H1 (cell line): ENCODE measurements around the gene TAPT1. TPM values are rescaled to one million over a fixed set of nuclear protein-coding genes. Genes with fewer than 3 reads are reported as not detected.
A peak's percentile ranks its signal among the peaks of the same experiment; 100 is the strongest.

Source experiments
- CTCF ChIA-PET: fragments of 300-600 bp; sonication (Branson Sonifier 250); formaldehyde crosslinking; loops from one replicate; lab custom pipeline; 2021; ENCODE audit not compliant: partially characterized antibody; lab: Charles Lee
- POLR2A ChIA-PET: fragments of 300-600 bp; sonication (Branson Sonifier 250); formaldehyde crosslinking; loops from one replicate; lab custom pipeline; 2021; ENCODE audit warnings: inconsistent platforms; ENCODE audit not compliant: partially characterized antibody; lab: Charles Lee
- DNase-seq, 2 experiments: peaks; one replicate each; pipeline versions ENCODE4 v3.0.0 to v3.0.0-alpha.2; 2010 to 2022; ENCODE audit warnings: low spot score in 2 of 2, low read depth in 1 of 2, mixed read lengths in 1 of 2
- FAIRE-seq: peaks from 2 replicates; lab custom pipeline; 2011; peaks lifted over from hg19 to GRCh38; lab: Jason Lieb, UNC
- H2AFZ ChIP-seq: 2 replicates; pipeline ENCODE4 v1.8.1; 2012; ENCODE audit warnings: low read length, inconsistent platforms
- H2AK5ac ChIP-seq: 2 replicates; pipeline ENCODE4 v1.6.1; 2013; ENCODE audit warnings: low read depth, low read length
- H2BK120ac ChIP-seq: replicated peaks from 2 replicates; pipeline ENCODE3; 2013; ENCODE audit warnings: low read depth, low read length, inconsistent platforms
- H2BK12ac ChIP-seq: 2 replicates; pipeline ENCODE4 v1.6.1; 2013; ENCODE audit warnings: low read depth, low read length
- H2BK15ac ChIP-seq: 2 replicates; pipeline ENCODE4 v1.6.1; 2013; ENCODE audit warnings: low read length
- H2BK20ac ChIP-seq: 2 replicates; pipeline ENCODE4 v1.6.1; 2013; ENCODE audit warnings: low read length
- H2BK5ac ChIP-seq: 2 replicates; pipeline ENCODE4 v1.6.1; 2013; ENCODE audit warnings: low read depth, low read length
- H3K14ac ChIP-seq: 2 replicates; pipeline ENCODE4 v1.6.1; 2013; ENCODE audit warnings: inconsistent platforms; ENCODE audit not compliant: insufficient read length
- H3K18ac ChIP-seq: 2 replicates; pipeline ENCODE4 v1.6.1; 2013; ENCODE audit warnings: low read length; ENCODE audit errors: extremely low read depth
- H3K23ac ChIP-seq: 2 replicates; pipeline ENCODE4 v1.6.1; 2013; ENCODE audit warnings: inconsistent platforms; ENCODE audit not compliant: insufficient read length
- H3K23me2 ChIP-seq: 2 replicates; pipeline ENCODE4 v1.6.1; 2013; ENCODE audit warnings: low read depth, low read length
- H3K27ac ChIP-seq: 2 replicates; pipeline ENCODE4 v1.6.1; 2011; ENCODE audit warnings: low read depth, low read length, inconsistent platforms
- H3K27me3 ChIP-seq, 4 experiments: replicated peaks in 1 of 4; 1 replicate in 1 of 4; 2 replicates in 3 of 4; pipeline versions ENCODE4 v1.6.1 to v1.8.1; 2011 to 2013; ENCODE audit warnings: low read length in 3 of 4, mild to moderate bottlenecking in 3 of 4, inconsistent platforms in 2 of 4, mixed read lengths in 2 of 4, moderate library complexity in 1 of 4; ENCODE audit not compliant: control insufficient read depth in 3 of 4, insufficient read depth in 3 of 4; ENCODE audit errors: extremely low read depth in 1 of 4
- H3K36me3 ChIP-seq, 4 experiments: 2 replicates each; pipeline versions ENCODE4 v1.6.1 to v1.8.1; 2011 to 2013; ENCODE audit warnings: mild to moderate bottlenecking in 4 of 4, low read length in 3 of 4, moderate library complexity in 2 of 4, control low read depth in 1 of 4, inconsistent platforms in 1 of 4; ENCODE audit not compliant: insufficient read depth in 4 of 4, control insufficient read depth in 2 of 4
- H3K4ac ChIP-seq: replicated peaks from 2 replicates; pipeline ENCODE3; 2013; ENCODE audit warnings: low read length, low read depth, mixed read lengths, inconsistent platforms; ENCODE audit not compliant: insufficient read length
- H3K4me1 ChIP-seq, 4 experiments: replicated peaks in 1 of 4; 1 replicate in 1 of 4; 2 replicates in 3 of 4; pipeline versions ENCODE4 v1.6.1 to v1.8.1; 2011 to 2013; ENCODE audit warnings: low read length in 3 of 4, inconsistent platforms in 2 of 4, mixed read lengths in 1 of 4; ENCODE audit not compliant: insufficient read depth in 4 of 4, control insufficient read depth in 3 of 4
- H3K4me2 ChIP-seq, 2 experiments: 2 replicates each; pipeline versions ENCODE4 v1.6.1 to v1.8.1; 2011 to 2013; ENCODE audit warnings: low read depth in 2 of 2, low read length in 2 of 2, control low read depth in 1 of 2, inconsistent platforms in 1 of 2, mild to moderate bottlenecking in 1 of 2; ENCODE audit not compliant: insufficient read depth in 1 of 2
- H3K4me3 ChIP-seq, 4 experiments: fragments of 200-600, 300-600 bp in 1 of 4; sonication (generic), shearing (Covaris generic), sonication (Bioruptor Twin) in 1 of 4; 2 replicates each; pipeline versions ENCODE4 v1.5.1 to v1.8.1; 2011 to 2016; ENCODE audit warnings: low read length in 4 of 4, low read depth in 3 of 4, control low read depth in 2 of 4, inconsistent platforms in 2 of 4, mild to moderate bottlenecking in 2 of 4, mixed read lengths in 1 of 4, moderate library complexity in 1 of 4; ENCODE audit not compliant: insufficient read depth in 2 of 4; ENCODE audit errors: extremely low read depth in 1 of 4
- H3K56ac ChIP-seq: replicated peaks from 2 replicates; pipeline ENCODE3; 2013; ENCODE audit warnings: low read depth, mild to moderate bottlenecking, mixed read lengths, low read length, inconsistent platforms; ENCODE audit not compliant: insufficient read length
- H3K79me1 ChIP-seq: 2 replicates; pipeline ENCODE4 v1.6.1; 2013; ENCODE audit warnings: low read depth, low read length, control low read depth
- H3K79me2 ChIP-seq, 2 experiments: 2 replicates each; pipeline versions ENCODE4 v1.6.1 to v1.8.1; 2012 to 2013; ENCODE audit warnings: low read length in 2 of 2, mild to moderate bottlenecking in 2 of 2, inconsistent platforms in 1 of 2; ENCODE audit not compliant: insufficient read depth in 2 of 2, control insufficient read depth in 1 of 2
- H3K9ac ChIP-seq, 4 experiments: replicated peaks in 1 of 4; 1 replicate in 1 of 4; 2 replicates in 3 of 4; pipeline versions ENCODE4 v1.6.1 to v1.8.1; 2011 to 2013; ENCODE audit warnings: low read depth in 3 of 4, low read length in 3 of 4, control low read depth in 2 of 4, mild to moderate bottlenecking in 2 of 4, moderate library complexity in 2 of 4, inconsistent platforms in 1 of 4; ENCODE audit errors: extremely low read depth in 1 of 4
- H3K9me3 ChIP-seq, 2 experiments: 2 replicates each; pipeline versions ENCODE4 v1.6.1 to v1.8.1; 2012 to 2013; ENCODE audit warnings: mild to moderate bottlenecking in 2 of 2, moderate library complexity in 2 of 2, control low read depth in 1 of 2, inconsistent platforms in 1 of 2, low read depth in 1 of 2, low read length in 1 of 2, mixed read lengths in 1 of 2; ENCODE audit not compliant: insufficient read depth in 2 of 2
- H4K20me1 ChIP-seq, 2 experiments: replicated peaks in 1 of 2; 2 replicates each; pipeline versions ENCODE3 to v1.8.1; 2011 to 2013; ENCODE audit warnings: inconsistent platforms in 2 of 2, low read length in 2 of 2, mild to moderate bottlenecking in 1 of 2; ENCODE audit not compliant: insufficient read depth in 2 of 2, control insufficient read depth in 1 of 2
- H4K5ac ChIP-seq: 2 replicates; pipeline ENCODE4 v1.6.1; 2013; ENCODE audit warnings: low read length, low read depth, mixed read lengths, inconsistent platforms; ENCODE audit not compliant: insufficient read length
- H4K8ac ChIP-seq: 2 replicates; pipeline ENCODE4 v1.8.0; 2013; ENCODE audit warnings: mild to moderate bottlenecking, moderate library complexity, low read length, inconsistent platforms; ENCODE audit not compliant: insufficient read depth; ENCODE audit errors: extremely low read depth
- H4K91ac ChIP-seq: replicated peaks from 2 replicates; pipeline ENCODE3; 2013; ENCODE audit warnings: low read length, mixed read lengths, inconsistent platforms; ENCODE audit not compliant: insufficient read length
- CREB1 ChIP-seq: IDR thresholded peaks from 2 replicates; pipeline ENCODE4 v1.6.1; 2012; ENCODE audit warnings: inconsistent platforms
- RBBP5 ChIP-seq: IDR thresholded peaks from 2 replicates; pipeline ENCODE4 v1.7.1; 2012; ENCODE audit warnings: low read depth, mild to moderate bottlenecking, inconsistent platforms, low read length, moderate library complexity, borderline replicate concordance
- RNF2 ChIP-seq: fragments of 200-900, 300-1000 bp; sonication (generic); IDR thresholded peaks from 2 replicates; pipeline ENCODE4 v1.7.1; 2016; ENCODE audit warnings: borderline replicate concordance, low read depth, mild to moderate bottlenecking, antibody characterized with exemption, low read length; ENCODE audit not compliant: poor library complexity, severe bottlenecking; ENCODE audit errors: missing control alignments
- TAF7 ChIP-seq: optimal IDR thresholded peaks from 2 replicates; pipeline ENCODE3; 2011; ENCODE audit warnings: low read depth, mild to moderate bottlenecking, inconsistent platforms, low read length, moderate library complexity, borderline replicate concordance
- WGBS, 2 experiments: shearing (Covaris generic) in 1 of 2; methylation state at CpG; one replicate each; pipeline versions ENCODE4 v1.1.6 to v1.1.7; 2013 to 2015; ENCODE audit warnings: low lambda C conversion rate in 2 of 2, mixed read lengths in 2 of 2, inconsistent platforms in 1 of 2, low coverage in 1 of 2, missing lambda C conversion rate in 1 of 2; ENCODE audit not compliant: insufficient replicate concordance in 2 of 2, insufficient coverage in 1 of 2, insufficient read length in 1 of 2; ENCODE audit errors: extremely low coverage in 1 of 2, missing lambda C conversion rate in 1 of 2; 5-methylcytosine and 5-hydroxymethylcytosine counted together
- long read RNA-seq, 2 experiments: library from RNA in 1 of 2; library from capped mRNA in 1 of 2; stranded (forward); transcript quantifications; one replicate each; pipeline ENCODE4 v2.0.0, GENCODE V29; 2021; ENCODE audit warnings: inconsistent platforms in 1 of 2
- polyA minus RNA-seq, 3 experiments: library from RNA; depleted of rRNA, polyadenylated mRNA; stranded (reverse); fragments of >200 nt; gene quantifications; 1 replicate in 2 of 3; 2 replicates in 1 of 3; pipeline ENCODE4 v1.2.3, GENCODE V29; 2011
- polyA plus RNA-seq, 7 experiments: library from polyadenylated mRNA; depleted of rRNA in 3 of 7; stranded (reverse) in 5 of 7; unstranded in 2 of 7; fragments of >200 nt in 5 of 7; fragments of 200-250 nt in 2 of 7; gene quantifications; 1 replicate in 5 of 7; 2 replicates in 1 of 7; 4 replicates in 1 of 7; pipeline versions ENCODE4 v1.2.1 to v1.2.3, GENCODE V29; 2011 to 2013; ENCODE audit warnings: missing spikeins in 2 of 7, mixed read lengths in 2 of 7
- total RNA-seq: library from RNA; stranded (reverse); fragmentation: NEBNext Ultra II Directional; extraction: Animal tissue kit (Norgen Biotek cat#: 25700); gene quantifications from 2 replicates; pipeline ENCODE4 v1.2.1, GENCODE V29; 2021

Gene TAPT1, protein sequence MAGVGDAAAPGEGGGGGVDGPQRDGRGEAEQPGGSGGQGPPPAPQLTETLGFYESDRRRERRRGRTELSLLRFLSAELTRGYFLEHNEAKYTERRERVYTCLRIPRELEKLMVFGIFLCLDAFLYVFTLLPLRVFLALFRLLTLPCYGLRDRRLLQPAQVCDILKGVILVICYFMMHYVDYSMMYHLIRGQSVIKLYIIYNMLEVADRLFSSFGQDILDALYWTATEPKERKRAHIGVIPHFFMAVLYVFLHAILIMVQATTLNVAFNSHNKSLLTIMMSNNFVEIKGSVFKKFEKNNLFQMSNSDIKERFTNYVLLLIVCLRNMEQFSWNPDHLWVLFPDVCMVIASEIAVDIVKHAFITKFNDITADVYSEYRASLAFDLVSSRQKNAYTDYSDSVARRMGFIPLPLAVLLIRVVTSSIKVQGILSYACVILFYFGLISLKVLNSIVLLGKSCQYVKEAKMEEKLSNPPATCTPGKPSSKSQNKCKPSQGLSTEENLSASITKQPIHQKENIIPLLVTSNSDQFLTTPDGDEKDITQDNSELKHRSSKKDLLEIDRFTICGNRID
- total RNA-seq (13.0 and 15.3 TPM in 2 replicates), polyA plus RNA-seq (2011; rRNA removed) (2.7 and 4.2 TPM in 2 replicates), polyA minus RNA-seq (2011; rRNA and poly(A)+ RNA removed) (13.8 and 14.7 TPM in 2 replicates)
- 3.6 TPM for polyA plus RNA-seq (2011; cell fraction: cytosol; rRNA removed)
- polyA plus RNA-seq (2011; cell fraction: nucleus; rRNA removed): 5.0 TPM
- 5.1 to 6.2 TPM (median 5.8 TPM) in 4 replicates for polyA plus RNA-seq (2012, experiment 1 of 2)
- 0.60 TPM for polyA plus RNA-seq (2012, experiment 2 of 2)
- polyA plus RNA-seq (2013, experiment 1 of 2): 5.8 TPM
- 5.8 TPM for polyA plus RNA-seq (2013, experiment 2 of 2)
- 10.8 TPM for polyA minus RNA-seq (2011; cell fraction: cytosol; rRNA and poly(A)+ RNA removed)
- polyA minus RNA-seq (2011; cell fraction: nucleus; rRNA and poly(A)+ RNA removed): 35.9 TPM
- long read RNA-seq, experiment 1, partial matches to known transcripts: 0 of 5 reads
- long read RNA-seq, experiment 1, other reads (novel, unspliced or antisense): 4 of 5 reads
- long read RNA-seq, experiment 2, partial matches to known transcripts: 2 of 4 reads
- long read RNA-seq, experiment 2, other reads (novel, unspliced or antisense): 2 of 4 reads

GRCh38 chr4:16225863-16226815 is at the start of gene TAPT1:
Gene TAPT1, minus strand, starts transcription at chr4:16226471. Its CDS starts 14 bp downstream, at chr4:16226457.
- Histone ChIP-seq H3K9ac (peak within 1 kb of the TSS; percentile 66 to 100 (median 81)), H3K4ac (peak within 1 kb of the TSS; percentile 78), H3K79me1 (no peaks in the 10 kb centered on the region), H2BK20ac (no peak within 1 kb of the TSS), H2AFZ (no peak within 1 kb of the TSS; the same call in 1 of the 2 replicates), H4K5ac (peak within 1 kb of the TSS; percentile 66), H2BK12ac (no peak within 1 kb of the TSS), H2BK5ac (0 out of 2 replicates have a peak within 1 kb of the TSS, but pooled peaks have one; percentile 67), H3K27me3 (no peaks in the 10 kb centered on the region), H2BK15ac (no peak within 1 kb of the TSS), H3K56ac (peak within 1 kb of the TSS; percentile 46), H3K18ac (peak within 1 kb of the TSS; percentile 29; the same call in 1 of the 2 replicates), H4K8ac (peak within 1 kb of the TSS; percentile 98), H3K14ac (no peak within 1 kb of the TSS), H2BK120ac (no peak within 1 kb of the TSS), H4K91ac (no peak within 1 kb of the TSS), H2AK5ac (no peak within 1 kb of the TSS), H4K20me1 (peaks cover 3 to 4% of the 10 kb centered on the region in 2 experiments), H3K9me3 (no peaks in the 10 kb centered on the region), H3K23ac (no peak within 1 kb of the TSS), H3K36me3 (no peaks in the 10 kb centered on the region), H3K79me2 (peaks cover 0 to 36% of the 10 kb centered on the region in 2 experiments; a peak in 2 of 4 replicates), H3K4me1 (peaks cover 2 to 9% (median 4%) of the 10 kb centered on the region in 4 experiments; a peak in 4 of 7 replicates), H3K4me3 (peak within 1 kb of the TSS; percentile 72 to 77 (median 74)), H3K27ac (peak within 1 kb of the TSS; percentile 78; the same call in 1 of the 2 replicates), H3K23me2 (peaks cover 8% of the 10 kb centered on the region; the same call in 1 of the 2 replicates), H3K4me2 (peak within 1 kb of the TSS; percentile 82 to 95)
- CTCF ChIA-PET: interaction anchor here (1.1 to 3.1 kb wide), 3 partner anchors 18 to 30 kb away, joined by 3 to 13 read pairs (median 3); no protein-coding TSS in a partner anchor
- FAIRE-seq (no peak), DNase-seq (peak in 1 of 2 experiments; percentile 83)
- POLR2A ChIA-PET: interaction anchor here (0.9 to 2.7 kb wide), 6 partner anchors 10 to 146 kb away, joined by 3 to 10 read pairs (median 6); partner anchors contain the start of gene PROM1
- 1% methylated on average over 75 of the region's 143 CpGs; no CpG with 5 or more reads in 1 of the 2 experiments for WGBS, 2 experiments
- TF ChIP-seq TAF7 (peak; percentile 74), CREB1 (peak; percentile 94), RBBP5 (peak; percentile 67; the same call in 1 of the 2 replicates), RNF2 (no peak)
